H1 (cell line): ENCODE results near the gene CREB1. TPM values are rescaled to one million over a fixed set of nuclear protein-coding genes. Genes with fewer than 3 reads are reported as not detected.

Source experiments
- CTCF ChIA-PET: fragments of 300-600 bp; sonication (Branson Sonifier 250); formaldehyde crosslinking; loops from one replicate; lab custom pipeline; 2021; ENCODE audit not compliant: partially characterized antibody; lab: Charles Lee
- POLR2A ChIA-PET: fragments of 300-600 bp; sonication (Branson Sonifier 250); formaldehyde crosslinking; loops from one replicate; lab custom pipeline; 2021; ENCODE audit warnings: inconsistent platforms; ENCODE audit not compliant: partially characterized antibody; lab: Charles Lee
- DNase-seq, 2 experiments: peaks; one replicate each; pipeline versions ENCODE4 v3.0.0 to v3.0.0-alpha.2; 2010 to 2022; ENCODE audit warnings: low spot score in 2 of 2, low read depth in 1 of 2, mixed read lengths in 1 of 2
- FAIRE-seq: peaks from 2 replicates; lab custom pipeline; 2011; peaks lifted over from hg19 to GRCh38; lab: Jason Lieb, UNC
- H2AFZ ChIP-seq: 2 replicates; pipeline ENCODE4 v1.8.1; 2012; ENCODE audit warnings: low read length, inconsistent platforms
- H2AK5ac ChIP-seq: 2 replicates; pipeline ENCODE4 v1.6.1; 2013; ENCODE audit warnings: low read depth, low read length
- H2BK120ac ChIP-seq: replicated peaks from 2 replicates; pipeline ENCODE3; 2013; ENCODE audit warnings: low read depth, low read length, inconsistent platforms
- H2BK12ac ChIP-seq: 2 replicates; pipeline ENCODE4 v1.6.1; 2013; ENCODE audit warnings: low read depth, low read length
- H2BK15ac ChIP-seq: 2 replicates; pipeline ENCODE4 v1.6.1; 2013; ENCODE audit warnings: low read length
- H2BK20ac ChIP-seq: 2 replicates; pipeline ENCODE4 v1.6.1; 2013; ENCODE audit warnings: low read length
- H2BK5ac ChIP-seq: 2 replicates; pipeline ENCODE4 v1.6.1; 2013; ENCODE audit warnings: low read depth, low read length
- H3K14ac ChIP-seq: 2 replicates; pipeline ENCODE4 v1.6.1; 2013; ENCODE audit warnings: inconsistent platforms; ENCODE audit not compliant: insufficient read length
- H3K18ac ChIP-seq: 2 replicates; pipeline ENCODE4 v1.6.1; 2013; ENCODE audit warnings: low read length; ENCODE audit errors: extremely low read depth
- H3K23ac ChIP-seq: 2 replicates; pipeline ENCODE4 v1.6.1; 2013; ENCODE audit warnings: inconsistent platforms; ENCODE audit not compliant: insufficient read length
- H3K23me2 ChIP-seq: 2 replicates; pipeline ENCODE4 v1.6.1; 2013; ENCODE audit warnings: low read depth, low read length
- H3K27ac ChIP-seq: 2 replicates; pipeline ENCODE4 v1.6.1; 2011; ENCODE audit warnings: low read depth, low read length, inconsistent platforms
- H3K27me3 ChIP-seq, 4 experiments: replicated peaks in 1 of 4; 1 replicate in 1 of 4; 2 replicates in 3 of 4; pipeline versions ENCODE4 v1.6.1 to v1.8.1; 2011 to 2013; ENCODE audit warnings: low read length in 3 of 4, mild to moderate bottlenecking in 3 of 4, inconsistent platforms in 2 of 4, mixed read lengths in 2 of 4, moderate library complexity in 1 of 4; ENCODE audit not compliant: control insufficient read depth in 3 of 4, insufficient read depth in 3 of 4; ENCODE audit errors: extremely low read depth in 1 of 4
- H3K36me3 ChIP-seq, 4 experiments: 2 replicates each; pipeline versions ENCODE4 v1.6.1 to v1.8.1; 2011 to 2013; ENCODE audit warnings: mild to moderate bottlenecking in 4 of 4, low read length in 3 of 4, moderate library complexity in 2 of 4, control low read depth in 1 of 4, inconsistent platforms in 1 of 4; ENCODE audit not compliant: insufficient read depth in 4 of 4, control insufficient read depth in 2 of 4
- H3K4ac ChIP-seq: replicated peaks from 2 replicates; pipeline ENCODE3; 2013; ENCODE audit warnings: low read length, low read depth, mixed read lengths, inconsistent platforms; ENCODE audit not compliant: insufficient read length
- H3K4me1 ChIP-seq, 4 experiments: replicated peaks in 1 of 4; 1 replicate in 1 of 4; 2 replicates in 3 of 4; pipeline versions ENCODE4 v1.6.1 to v1.8.1; 2011 to 2013; ENCODE audit warnings: low read length in 3 of 4, inconsistent platforms in 2 of 4, mixed read lengths in 1 of 4; ENCODE audit not compliant: insufficient read depth in 4 of 4, control insufficient read depth in 3 of 4
- H3K4me2 ChIP-seq, 2 experiments: 2 replicates each; pipeline versions ENCODE4 v1.6.1 to v1.8.1; 2011 to 2013; ENCODE audit warnings: low read depth in 2 of 2, low read length in 2 of 2, control low read depth in 1 of 2, inconsistent platforms in 1 of 2, mild to moderate bottlenecking in 1 of 2; ENCODE audit not compliant: insufficient read depth in 1 of 2
- H3K4me3 ChIP-seq, 4 experiments: fragments of 200-600, 300-600 bp in 1 of 4; sonication (generic), shearing (Covaris generic), sonication (Bioruptor Twin) in 1 of 4; 2 replicates each; pipeline versions ENCODE4 v1.5.1 to v1.8.1; 2011 to 2016; ENCODE audit warnings: low read length in 4 of 4, low read depth in 3 of 4, control low read depth in 2 of 4, inconsistent platforms in 2 of 4, mild to moderate bottlenecking in 2 of 4, mixed read lengths in 1 of 4, moderate library complexity in 1 of 4; ENCODE audit not compliant: insufficient read depth in 2 of 4; ENCODE audit errors: extremely low read depth in 1 of 4
- H3K56ac ChIP-seq: replicated peaks from 2 replicates; pipeline ENCODE3; 2013; ENCODE audit warnings: low read depth, mild to moderate bottlenecking, mixed read lengths, low read length, inconsistent platforms; ENCODE audit not compliant: insufficient read length
- H3K79me1 ChIP-seq: 2 replicates; pipeline ENCODE4 v1.6.1; 2013; ENCODE audit warnings: low read depth, low read length, control low read depth
- H3K79me2 ChIP-seq, 2 experiments: 2 replicates each; pipeline versions ENCODE4 v1.6.1 to v1.8.1; 2012 to 2013; ENCODE audit warnings: low read length in 2 of 2, mild to moderate bottlenecking in 2 of 2, inconsistent platforms in 1 of 2; ENCODE audit not compliant: insufficient read depth in 2 of 2, control insufficient read depth in 1 of 2
- H3K9ac ChIP-seq, 4 experiments: replicated peaks in 1 of 4; 1 replicate in 1 of 4; 2 replicates in 3 of 4; pipeline versions ENCODE4 v1.6.1 to v1.8.1; 2011 to 2013; ENCODE audit warnings: low read depth in 3 of 4, low read length in 3 of 4, control low read depth in 2 of 4, mild to moderate bottlenecking in 2 of 4, moderate library complexity in 2 of 4, inconsistent platforms in 1 of 4; ENCODE audit errors: extremely low read depth in 1 of 4
- H3K9me3 ChIP-seq, 2 experiments: 2 replicates each; pipeline versions ENCODE4 v1.6.1 to v1.8.1; 2012 to 2013; ENCODE audit warnings: mild to moderate bottlenecking in 2 of 2, moderate library complexity in 2 of 2, control low read depth in 1 of 2, inconsistent platforms in 1 of 2, low read depth in 1 of 2, low read length in 1 of 2, mixed read lengths in 1 of 2; ENCODE audit not compliant: insufficient read depth in 2 of 2
- H4K20me1 ChIP-seq, 2 experiments: replicated peaks in 1 of 2; 2 replicates each; pipeline versions ENCODE3 to v1.8.1; 2011 to 2013; ENCODE audit warnings: inconsistent platforms in 2 of 2, low read length in 2 of 2, mild to moderate bottlenecking in 1 of 2; ENCODE audit not compliant: insufficient read depth in 2 of 2, control insufficient read depth in 1 of 2
- H4K5ac ChIP-seq: 2 replicates; pipeline ENCODE4 v1.6.1; 2013; ENCODE audit warnings: low read length, low read depth, mixed read lengths, inconsistent platforms; ENCODE audit not compliant: insufficient read length
- H4K8ac ChIP-seq: 2 replicates; pipeline ENCODE4 v1.8.0; 2013; ENCODE audit warnings: mild to moderate bottlenecking, moderate library complexity, low read length, inconsistent platforms; ENCODE audit not compliant: insufficient read depth; ENCODE audit errors: extremely low read depth
- H4K91ac ChIP-seq: replicated peaks from 2 replicates; pipeline ENCODE3; 2013; ENCODE audit warnings: low read length, mixed read lengths, inconsistent platforms; ENCODE audit not compliant: insufficient read length
- BRCA1 ChIP-seq: IDR thresholded peaks from 2 replicates; pipeline ENCODE4 v1.6.1; 2012; ENCODE audit warnings: low read depth, low read length, improper control_type of control experiment
- CBX5 ChIP-seq: fragments of 300-800, 300-1000 bp; sonication (generic); IDR thresholded peaks from 2 replicates; pipeline ENCODE4 v1.7.1; 2016; ENCODE audit warnings: antibody characterized with exemption, low read length, low read depth
- CTBP2 ChIP-seq: IDR thresholded peaks from 2 replicates; pipeline ENCODE4 v1.7.0; 2011; ENCODE audit warnings: borderline replicate concordance, mild to moderate bottlenecking, moderate library complexity, mixed read lengths, low read length; ENCODE audit not compliant: insufficient read depth, insufficient read length
- FOSL1 ChIP-seq: IDR thresholded peaks from 2 replicates; pipeline ENCODE4 v1.6.1; 2011; ENCODE audit warnings: mild to moderate bottlenecking, low read depth, low read length, moderate library complexity; ENCODE audit not compliant: insufficient read depth
- GABPA ChIP-seq: IDR thresholded peaks from 2 replicates; pipeline ENCODE4 v1.6.1; 2011; ENCODE audit warnings: mild to moderate bottlenecking, low read length, moderate library complexity, borderline replicate concordance; ENCODE audit not compliant: insufficient read depth
- GTF2F1 ChIP-seq: IDR thresholded peaks from 2 replicates; pipeline ENCODE4 v1.6.1; 2012; ENCODE audit warnings: low read depth, low read length, improper control_type of control experiment, borderline replicate concordance
- JUN ChIP-seq: IDR thresholded peaks from 2 replicates; pipeline ENCODE4 v1.6.1; 2011; ENCODE audit warnings: low read depth, mild to moderate bottlenecking, improper control_type of control experiment, low read length
- MAFK ChIP-seq: IDR thresholded peaks from 2 replicates; pipeline ENCODE4 v1.6.1; 2012; ENCODE audit warnings: low read depth, mild to moderate bottlenecking, improper control_type of control experiment, low read length
- NANOG ChIP-seq: IDR thresholded peaks from 2 replicates; pipeline ENCODE4 v1.6.1; 2011; ENCODE audit warnings: low read length, low read depth, mild to moderate bottlenecking, inconsistent platforms; ENCODE audit not compliant: insufficient read depth, poor library complexity, severe bottlenecking
- TAF7 ChIP-seq: optimal IDR thresholded peaks from 2 replicates; pipeline ENCODE3; 2011; ENCODE audit warnings: low read depth, mild to moderate bottlenecking, inconsistent platforms, low read length, moderate library complexity, borderline replicate concordance
- TCF12 ChIP-seq: IDR thresholded peaks from 2 replicates; pipeline ENCODE4 v1.6.1; 2011; ENCODE audit warnings: low read depth, mild to moderate bottlenecking, low read length
- TEAD4 ChIP-seq: IDR thresholded peaks from 2 replicates; pipeline ENCODE4 v1.6.1; 2012; ENCODE audit warnings: low read depth, low read length, inconsistent platforms, mixed read lengths
- ZNF274 ChIP-seq: IDR thresholded peaks from 2 replicates; pipeline ENCODE4 v1.7.0; 2012; ENCODE audit warnings: low read length, borderline replicate concordance; ENCODE audit errors: extremely low read depth
- WGBS, 2 experiments: shearing (Covaris generic) in 1 of 2; methylation state at CpG; one replicate each; pipeline versions ENCODE4 v1.1.6 to v1.1.7; 2013 to 2015; ENCODE audit warnings: low lambda C conversion rate in 2 of 2, mixed read lengths in 2 of 2, inconsistent platforms in 1 of 2, low coverage in 1 of 2, missing lambda C conversion rate in 1 of 2; ENCODE audit not compliant: insufficient replicate concordance in 2 of 2, insufficient coverage in 1 of 2, insufficient read length in 1 of 2; ENCODE audit errors: extremely low coverage in 1 of 2, missing lambda C conversion rate in 1 of 2; 5-methylcytosine and 5-hydroxymethylcytosine counted together
- polyA plus RNA-seq, 7 experiments: library from polyadenylated mRNA; depleted of rRNA in 3 of 7; stranded (reverse) in 5 of 7; unstranded in 2 of 7; fragments of >200 nt in 5 of 7; fragments of 200-250 nt in 2 of 7; gene quantifications; 1 replicate in 5 of 7; 2 replicates in 1 of 7; 4 replicates in 1 of 7; pipeline versions ENCODE4 v1.2.1 to v1.2.3, GENCODE V29; 2011 to 2013; ENCODE audit warnings: missing spikeins in 2 of 7, mixed read lengths in 2 of 7
- total RNA-seq: library from RNA; stranded (reverse); fragmentation: NEBNext Ultra II Directional; extraction: Animal tissue kit (Norgen Biotek cat#: 25700); gene quantifications from 2 replicates; pipeline ENCODE4 v1.2.1, GENCODE V29; 2021

Gene CREB1
- total and polyA plus RNA-seq, 2 of the 8 experiments (the other 6 are each of a cell fraction or from before 2014, with no cell fraction given): 46.3 to 99.0 TPM

GRCh38 chr2:207561386-207562080, 31.8 kb downstream of the CREB1 start:
- DNase-seq (no peak), FAIRE-seq (no peak)
- POLR2A ChIA-PET: interaction anchor here (0.9 kb wide), 1 partner anchor 12 kb away, joined by 4 read pairs; no protein-coding TSS in a partner anchor
- no peak overlapping the region for H2AFZ ChIP-seq
- no peaks in the 10 kb centered on the region for H4K20me1 ChIP-seq
- H3K4ac ChIP-seq: no peak overlapping the region
- no peak overlapping the region for H3K9ac ChIP-seq
- H3K18ac ChIP-seq: no peak overlapping the region
- H3K23ac ChIP-seq: no peak overlapping the region
- H3K27ac ChIP-seq: no peak overlapping the region
- no peak overlapping the region for H2BK12ac ChIP-seq
- H3K4me3 ChIP-seq: no peak overlapping the region
- no peak overlapping the region for H2AK5ac ChIP-seq
- peaks cover 9 to 69% (median 32%) of the 10 kb centered on the region in 4 experiments for H3K36me3 ChIP-seq
- WGBS, 2 experiments: 89% methylated on average over 6 of the region's 6 CpGs; no CpG with 5 or more reads in 1 of the 2 experiments
- H2BK120ac ChIP-seq: no peak overlapping the region
- no peak overlapping the region for H2BK15ac ChIP-seq
- no peaks in the 10 kb centered on the region for H3K27me3 ChIP-seq
- H4K91ac ChIP-seq: no peak overlapping the region
- H3K4me2 ChIP-seq: no peak overlapping the region
- CTCF ChIA-PET: no interaction called here
- no peak overlapping the region for H3K14ac ChIP-seq
- H3K4me1 ChIP-seq: no peaks in the 10 kb centered on the region
- no peaks in the 10 kb centered on the region for H3K23me2 ChIP-seq
- no peak overlapping the region for H2BK20ac ChIP-seq
- H3K79me2 ChIP-seq: peaks cover 0 to 6% of the 10 kb centered on the region in 2 experiments; a peak in 2 of 4 replicates
- H4K8ac ChIP-seq: no peak overlapping the region
- no peak overlapping the region for H2BK5ac ChIP-seq
- H4K5ac ChIP-seq: no peak overlapping the region
- no peaks in the 10 kb centered on the region for H3K9me3 ChIP-seq
- no peaks in the 10 kb centered on the region; the same call in 1 of the 2 replicates for H3K79me1 ChIP-seq
- no peak overlapping the region for H3K56ac ChIP-seq
- TF ChIP-seq BRCA1 (no peak), FOSL1 (no peak), TAF7 (no peak), TCF12 (no peak), NANOG (no peak), ZNF274 (no peak), GABPA (no peak), TEAD4 (no peak), GTF2F1 (no peak), CTBP2 (no peak), CBX5 (no peak), JUN (no peak), MAFK (no peak)
